Activated T-cell treated with anti-CD3 and anti-CD28 coated beads for 48 hours (primary cell): ENCODE measurements around the gene MN1.

Experiments used
- DNase-seq: peaks from one replicate; pipeline ENCODE4 v3.0.0-alpha.2; 2020; ENCODE audit warnings: low read depth

The MN1 gene

DNA sequence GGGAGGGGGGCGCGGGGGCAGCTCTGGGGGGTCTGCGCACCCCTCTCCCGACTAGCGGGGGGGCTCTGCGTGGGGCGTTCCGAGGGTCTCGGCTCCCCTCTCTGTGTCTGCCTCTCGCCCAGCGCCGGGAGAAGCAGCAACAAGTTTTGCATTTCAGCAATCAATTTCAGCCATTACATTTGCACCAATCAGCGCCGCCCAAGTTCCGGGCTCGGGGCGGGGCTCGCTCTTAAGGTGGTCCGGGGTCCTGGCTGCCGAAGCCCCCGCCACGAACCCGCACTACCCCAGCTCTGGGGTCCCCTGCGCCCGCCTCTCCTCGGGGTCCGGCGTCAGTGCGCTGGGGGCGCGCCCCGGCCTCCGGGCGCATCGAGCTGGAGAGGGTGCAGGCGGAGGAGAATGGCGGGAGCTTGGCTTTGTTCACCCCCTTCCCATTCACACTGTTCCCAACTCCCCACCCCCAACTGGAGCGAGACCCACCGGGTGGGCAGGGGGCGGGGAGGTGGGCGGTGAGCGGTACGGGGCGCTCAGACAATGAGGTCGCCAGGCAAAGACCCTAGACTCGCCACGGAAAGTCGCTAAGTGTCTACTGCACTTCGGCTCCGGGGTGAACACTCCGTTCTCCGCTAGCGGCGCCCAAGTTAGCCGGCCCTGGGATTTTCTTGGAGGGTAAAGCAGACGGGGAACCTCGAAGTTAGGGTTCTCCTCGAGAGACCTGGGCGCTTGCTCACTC lies at the start of gene MN1:
Gene MN1 (minus strand): TSS at position 141 of the 730 bp plus-strand sequence. CDS start 1,213 bp downstream, outside the sequence.
- peak; percentile 11 for DNase-seq

DNA sequence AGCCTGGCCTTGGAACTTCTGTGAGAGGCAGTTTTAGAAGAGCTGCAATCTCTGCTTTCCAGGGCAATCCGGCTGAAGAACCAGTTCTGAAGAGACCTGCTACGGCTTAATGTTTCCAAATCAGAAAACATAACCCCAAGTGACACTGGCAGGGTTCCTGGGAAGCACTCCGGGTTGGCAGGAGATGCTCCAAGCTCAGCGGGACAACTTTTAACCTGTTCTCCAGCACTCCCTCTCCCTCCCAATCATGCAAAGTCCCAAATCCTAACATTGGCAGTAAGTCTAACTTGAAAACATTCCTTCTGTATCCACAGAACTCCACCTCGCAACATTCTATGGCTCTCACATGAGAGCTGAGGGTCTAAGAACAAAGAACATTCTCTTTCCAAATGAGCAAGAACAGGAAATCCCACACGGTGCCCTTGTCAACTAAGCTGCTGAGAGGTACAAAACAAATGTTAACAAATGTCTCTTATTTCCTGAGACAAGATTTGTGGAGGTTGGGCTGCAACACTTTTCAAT lies 48.5 kb upstream of the MN1 start:
- no peak for DNase-seq

DNA sequence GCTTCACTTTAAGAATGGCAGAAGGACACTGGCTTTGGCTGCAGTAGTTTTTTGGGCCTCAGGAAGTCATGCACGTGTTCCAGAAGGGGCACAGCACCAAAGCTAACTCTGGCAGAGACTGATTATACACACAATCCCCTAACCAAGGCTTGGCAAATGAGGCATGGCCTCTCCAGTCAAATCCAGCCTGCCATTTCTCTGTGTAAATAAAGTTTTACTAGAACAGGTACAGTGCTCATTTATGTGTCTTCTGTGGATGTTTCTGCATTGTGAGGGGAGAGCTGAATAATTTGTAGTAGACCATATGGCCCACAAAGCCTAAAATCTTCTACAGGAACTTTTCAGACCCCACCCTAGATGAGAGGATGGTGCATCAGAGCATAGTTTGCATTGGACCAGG lies 46.4 kb upstream of the MN1 start:
- DNase-seq: no peak

DNA sequence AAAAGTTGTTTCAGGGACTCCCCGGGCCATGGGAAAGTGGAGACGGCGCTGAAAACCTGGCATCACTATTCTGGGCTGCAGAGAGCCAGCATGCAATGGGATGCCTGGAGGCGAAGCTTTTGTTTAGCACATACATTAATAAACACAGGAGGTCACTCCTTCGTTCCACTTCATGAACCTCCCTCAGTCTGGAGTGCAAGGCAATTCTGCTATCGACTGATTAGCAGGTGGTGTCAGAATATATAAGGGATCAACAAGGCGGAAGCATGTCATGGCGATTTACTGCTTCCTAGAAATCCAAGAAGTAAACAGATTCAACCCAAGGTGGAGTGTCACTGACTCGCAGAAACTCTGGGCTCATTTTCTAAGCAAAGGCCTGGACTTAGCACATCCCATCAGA lies 45.4 kb upstream of the MN1 start:
- no peak for DNase-seq

DNA sequence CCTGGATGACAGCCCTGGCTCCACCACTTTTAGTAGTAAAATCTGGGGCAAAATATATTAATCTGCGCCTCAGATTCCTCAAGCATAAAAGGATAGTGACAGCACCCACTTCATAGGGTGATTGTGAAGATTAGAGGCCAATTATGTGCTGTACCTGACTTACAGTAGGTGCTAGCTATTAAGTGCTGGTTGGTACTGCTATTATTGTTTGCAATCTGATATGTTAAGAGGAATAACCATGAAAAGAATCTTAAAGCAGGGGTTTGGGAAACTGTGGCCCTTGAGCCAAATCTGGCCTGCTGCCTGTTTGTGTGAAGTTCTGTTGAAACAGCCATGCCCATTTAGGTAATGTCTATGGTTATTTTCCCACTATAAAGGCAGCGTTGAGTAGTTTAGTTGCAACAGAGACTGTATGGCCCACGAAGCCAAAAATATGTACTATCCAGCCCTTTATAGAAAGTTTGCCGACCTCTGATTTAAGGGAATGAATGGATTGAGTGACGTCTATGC lies 44.7 kb upstream of the MN1 start:
- DNase-seq: no peak

DNA sequence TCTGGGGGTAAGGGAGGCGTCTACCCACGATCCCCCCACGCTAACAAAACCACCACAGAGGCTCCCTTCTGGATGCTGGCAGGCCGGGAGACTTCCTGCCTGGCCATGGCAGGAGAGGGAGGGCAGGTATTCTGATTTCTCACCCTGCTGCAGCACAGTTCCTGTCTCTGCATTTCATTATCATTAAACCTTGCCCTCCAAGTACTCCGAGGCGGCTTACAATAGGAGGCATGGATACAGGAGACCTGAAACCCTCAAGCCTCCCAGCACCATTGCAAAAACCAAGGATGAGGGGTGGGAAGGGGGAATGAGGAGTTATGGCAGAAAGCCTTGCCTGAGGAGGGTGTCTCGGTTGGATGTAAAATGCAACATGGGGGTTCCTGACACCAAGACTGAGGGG lies 44.1 kb upstream of the MN1 start:
- DNase-seq: no peak

DNA sequence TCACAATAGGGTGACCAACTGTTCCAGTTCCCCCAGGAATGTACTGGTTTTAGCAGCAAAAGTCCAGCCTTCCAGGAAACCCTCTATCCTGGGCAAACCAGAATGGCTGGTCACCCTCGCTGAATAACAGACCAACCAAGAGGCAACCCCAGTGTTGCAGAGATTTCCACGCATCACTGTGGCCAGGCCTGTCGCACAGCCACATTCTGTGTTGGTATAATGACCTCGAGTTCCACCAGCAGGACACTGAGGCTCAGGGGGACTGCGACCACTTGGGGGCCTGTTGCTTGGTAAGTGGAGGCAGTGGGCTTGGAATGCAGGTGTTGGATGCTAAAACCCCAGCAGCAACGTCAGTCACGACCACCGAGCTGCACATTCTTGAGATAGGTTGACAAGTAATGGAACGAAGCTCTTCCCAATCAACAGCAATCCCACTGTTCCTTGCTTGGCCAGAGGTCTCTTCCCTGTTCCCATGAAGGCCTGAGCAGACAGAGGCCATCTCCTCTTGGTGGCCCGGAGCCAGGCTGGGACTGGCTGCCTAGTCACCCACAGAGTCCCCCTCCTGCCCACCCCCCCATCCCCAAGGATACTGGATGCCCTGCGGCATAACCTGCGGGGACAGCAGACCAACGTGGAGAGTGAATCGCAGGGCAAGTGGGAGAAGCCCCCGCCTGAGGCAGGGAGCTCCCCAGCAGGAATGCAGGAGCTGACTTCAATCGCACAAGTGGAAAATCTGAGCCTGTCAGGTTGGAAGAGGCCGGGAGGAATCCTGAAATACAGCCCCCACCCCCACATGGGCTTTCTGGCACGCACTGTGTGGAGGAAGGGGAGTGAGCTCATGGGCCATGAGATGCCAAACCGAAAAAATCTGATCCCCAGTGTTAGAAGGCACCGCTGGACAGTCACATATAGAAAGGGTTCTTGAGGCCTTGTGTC lies 43.4 kb upstream of the MN1 start:
- no peak for DNase-seq

DNA sequence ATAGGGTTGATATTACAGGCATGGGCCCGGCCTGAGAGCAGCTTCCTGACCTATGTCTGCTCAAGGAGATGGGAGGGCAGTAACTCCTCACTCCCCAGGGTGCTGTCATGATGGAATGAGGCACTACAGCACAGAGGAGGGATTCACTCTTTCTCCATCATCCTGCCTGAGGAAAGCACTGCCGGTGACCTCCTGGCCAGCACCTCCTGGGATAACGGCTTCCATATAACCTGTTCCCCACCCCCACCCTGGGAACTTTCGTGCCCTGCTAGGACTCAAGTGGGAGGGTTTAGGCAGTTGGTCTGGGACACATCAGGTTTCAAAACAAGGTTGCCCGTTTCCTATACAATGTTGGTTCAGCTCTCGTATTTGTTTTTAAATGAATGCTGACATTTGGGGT lies 42.7 kb upstream of the MN1 start:
- no peak for DNase-seq

DNA sequence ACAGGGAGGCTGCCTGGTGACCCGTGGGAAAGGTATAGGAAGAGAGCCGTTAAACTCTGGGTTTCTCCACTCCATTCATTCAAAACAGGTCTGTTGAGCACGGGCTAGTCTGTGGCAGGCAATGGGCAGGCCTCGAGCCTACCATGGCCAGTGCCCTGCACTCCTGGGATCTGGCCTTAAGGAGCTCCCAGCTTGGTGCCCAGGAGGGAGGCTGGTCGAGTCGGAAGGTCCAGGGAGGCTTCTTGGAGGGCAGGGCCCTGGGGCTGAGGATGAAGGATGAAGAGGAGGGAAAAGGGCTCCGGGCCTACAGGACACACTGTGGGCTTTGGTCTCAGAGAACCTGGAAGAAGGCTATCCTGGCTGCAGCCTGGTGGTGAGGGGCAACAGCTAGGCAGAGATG lies 41.9 kb upstream of the MN1 start:
- no peak for DNase-seq

DNA sequence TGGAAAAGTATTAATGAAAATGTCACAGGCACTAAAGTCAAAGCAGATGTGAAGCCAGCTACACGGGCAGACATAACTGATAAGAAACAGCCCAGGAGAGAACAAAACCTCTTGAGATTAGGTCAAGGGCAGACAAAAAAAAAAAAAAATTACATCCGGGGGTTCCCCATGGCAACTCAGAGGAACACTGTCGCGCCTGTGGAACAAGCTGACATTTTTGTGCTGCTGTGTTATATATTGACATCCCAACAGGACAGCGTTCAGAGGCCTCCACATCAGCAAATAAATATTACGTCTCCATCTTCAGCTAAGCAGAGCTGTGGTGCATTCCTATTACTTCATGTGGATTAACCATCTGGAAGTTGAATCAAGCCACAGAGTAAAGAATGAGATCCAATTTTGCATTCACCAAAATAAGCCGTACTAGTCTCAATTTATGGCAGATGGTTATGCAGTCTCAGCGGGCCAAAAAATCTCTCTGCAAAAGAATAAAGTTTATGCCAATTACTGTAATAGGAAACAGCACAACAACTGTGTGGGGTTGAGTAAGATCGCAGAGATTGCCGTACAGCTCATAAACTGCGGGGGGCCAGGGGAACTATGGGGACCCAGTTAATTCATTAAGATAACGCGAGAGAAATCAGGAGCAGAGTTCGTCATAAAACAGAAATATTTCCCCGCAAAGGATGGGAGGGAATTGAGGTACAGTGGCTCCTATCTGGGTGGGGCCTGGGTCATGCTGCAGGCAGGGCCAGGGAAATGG lies 41.3 kb upstream of the MN1 start:
- DNase-seq: no peak

DNA sequence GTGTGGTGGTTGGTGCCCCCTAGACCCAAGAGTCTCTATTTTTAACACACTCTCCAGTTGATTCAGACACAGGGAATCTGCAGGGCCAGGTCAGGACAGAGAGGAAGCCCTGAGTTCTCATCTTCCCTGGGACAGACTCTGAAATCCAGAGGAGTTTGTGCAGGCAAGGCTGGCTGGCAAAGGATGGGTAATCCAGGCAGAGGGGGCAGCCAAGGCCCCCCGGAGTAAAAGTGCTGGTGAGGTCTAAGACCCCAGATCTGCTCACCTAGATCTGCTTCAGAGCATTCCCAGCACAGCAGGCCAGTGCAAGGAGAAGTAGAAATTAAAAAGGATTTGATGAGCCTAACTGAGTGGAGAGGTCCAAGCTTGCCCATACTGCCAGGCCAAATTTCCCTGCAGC lies 40.6 kb upstream of the MN1 start:
- no peak for DNase-seq

DNA sequence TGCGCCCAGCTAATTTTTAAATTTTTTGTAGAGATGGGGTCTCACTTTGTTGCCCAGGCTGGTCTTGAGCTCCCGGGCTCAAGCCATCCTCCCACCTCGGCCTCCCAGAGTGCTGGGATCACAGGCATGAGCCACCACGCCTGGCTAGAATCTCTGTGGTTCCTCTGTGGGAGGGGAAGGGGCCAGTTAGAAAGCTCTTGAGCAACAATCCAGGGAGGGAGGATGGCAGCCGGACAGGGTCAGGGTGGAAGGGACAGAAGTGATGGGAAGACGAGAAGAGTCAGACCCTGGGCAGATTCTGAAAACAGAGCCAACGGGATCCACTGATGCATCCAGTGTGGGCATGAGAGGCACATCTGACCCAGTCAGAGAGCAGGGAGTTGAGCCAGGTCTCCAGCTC lies 38.9 kb upstream of the MN1 start:
- no peak for DNase-seq

DNA sequence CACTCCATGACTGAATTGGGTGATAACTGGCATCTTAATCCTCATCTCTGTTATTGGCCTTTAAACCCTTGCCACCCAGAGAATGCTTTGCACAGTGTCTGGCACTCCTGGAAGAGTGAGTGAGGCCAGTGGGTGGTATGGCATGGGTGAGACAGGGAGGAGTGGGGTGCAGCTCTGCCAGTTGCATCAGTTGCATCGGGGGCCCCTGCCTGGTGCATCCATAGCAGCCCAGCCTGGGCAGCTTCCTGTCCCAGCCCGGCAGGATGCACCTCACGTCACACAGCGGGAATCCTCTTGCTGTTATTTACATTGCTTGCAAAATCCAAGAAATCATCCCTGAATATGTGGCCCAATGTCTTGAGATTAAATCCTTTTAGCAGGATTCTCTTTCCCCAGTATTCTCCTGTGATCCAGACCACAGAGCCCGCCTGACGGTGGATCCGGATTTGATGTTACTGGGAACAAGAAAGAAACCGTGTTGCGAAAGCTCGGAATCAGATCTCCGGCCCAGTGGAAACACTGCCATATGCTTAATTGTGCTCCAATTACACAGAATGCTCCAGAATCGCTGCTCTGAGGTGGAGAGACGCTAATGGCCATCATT lies 37.6 kb upstream of the MN1 start:
- DNase-seq: no peak

DNA sequence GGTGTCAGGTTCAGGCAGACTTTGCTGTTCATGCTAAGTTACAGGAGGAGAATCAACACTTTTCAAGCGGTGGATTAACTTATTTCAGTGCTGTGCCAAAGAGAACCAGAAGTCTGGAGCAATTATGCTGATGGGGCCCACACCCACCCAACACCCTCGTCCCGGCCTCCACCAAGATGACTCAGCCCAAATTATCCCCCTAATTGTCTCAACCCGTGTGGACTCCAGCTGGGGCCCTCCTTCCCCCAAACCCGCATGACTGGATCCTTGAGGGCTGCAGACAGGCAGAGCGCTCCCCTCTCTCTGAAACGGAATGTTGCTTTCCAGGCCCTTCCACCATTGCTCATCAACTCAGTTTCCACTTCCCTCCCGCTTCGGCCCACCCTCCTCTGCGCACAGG lies 34.6 kb upstream of the MN1 start:
- no peak for DNase-seq

DNA sequence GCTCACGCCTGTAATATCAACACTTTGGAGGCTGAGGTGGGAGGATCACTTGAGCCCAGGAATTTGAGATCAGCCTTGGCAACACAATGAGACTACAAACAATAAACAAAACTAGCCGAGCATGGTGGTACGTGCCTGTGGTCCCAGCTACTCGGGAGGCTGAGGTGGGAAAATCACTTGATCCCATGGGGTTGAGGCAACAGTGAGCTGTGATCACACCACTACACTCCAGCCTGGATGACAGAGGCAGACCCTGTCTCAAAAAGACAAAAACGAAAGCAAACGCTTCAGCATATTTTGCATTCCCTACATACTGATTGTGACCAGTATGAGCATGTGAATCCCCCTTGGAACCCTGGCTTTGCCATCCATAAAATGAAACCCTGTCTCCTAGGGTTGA lies 33.9 kb upstream of the MN1 start:
- no peak for DNase-seq

DNA sequence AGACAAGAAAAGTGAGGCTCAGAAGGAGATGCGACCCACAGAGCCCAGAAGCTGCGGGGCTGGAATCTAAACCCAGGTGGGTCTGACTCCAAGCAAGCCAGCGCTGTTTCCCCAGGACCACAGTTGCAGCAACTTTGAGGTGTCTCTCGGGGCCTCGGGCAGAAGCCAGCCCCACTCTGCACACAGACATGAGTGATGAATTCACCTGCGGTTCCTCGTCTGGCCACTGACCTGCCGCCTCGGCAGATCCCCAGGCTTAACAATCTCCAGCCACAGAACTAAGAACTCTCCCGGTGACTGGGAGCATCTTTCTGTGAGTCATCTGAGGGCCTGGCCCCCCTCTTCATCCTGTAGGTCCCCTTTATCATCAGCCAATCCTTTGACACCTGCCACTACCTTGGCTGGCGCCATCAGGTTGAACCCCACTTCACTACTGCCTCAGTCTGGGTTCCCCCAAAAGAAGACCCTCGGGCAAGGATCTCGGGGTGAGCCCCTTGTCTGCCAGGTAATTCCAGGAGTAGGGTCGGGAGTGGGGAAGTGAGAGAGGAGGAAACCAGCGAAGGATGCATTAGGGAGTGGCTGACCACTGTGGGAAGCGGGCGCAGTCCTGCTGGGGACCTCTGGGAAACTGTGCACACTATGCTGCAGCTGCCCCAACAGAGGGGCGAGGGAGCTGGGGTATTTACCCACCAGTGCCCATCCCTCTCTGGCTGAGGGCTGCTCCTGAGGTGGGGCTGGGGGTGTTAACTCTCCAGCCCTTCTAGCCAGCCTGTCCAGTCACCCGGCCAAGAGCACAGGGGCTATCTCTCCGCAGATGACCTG lies 33.0 kb upstream of the MN1 start:
- no peak for DNase-seq

DNA sequence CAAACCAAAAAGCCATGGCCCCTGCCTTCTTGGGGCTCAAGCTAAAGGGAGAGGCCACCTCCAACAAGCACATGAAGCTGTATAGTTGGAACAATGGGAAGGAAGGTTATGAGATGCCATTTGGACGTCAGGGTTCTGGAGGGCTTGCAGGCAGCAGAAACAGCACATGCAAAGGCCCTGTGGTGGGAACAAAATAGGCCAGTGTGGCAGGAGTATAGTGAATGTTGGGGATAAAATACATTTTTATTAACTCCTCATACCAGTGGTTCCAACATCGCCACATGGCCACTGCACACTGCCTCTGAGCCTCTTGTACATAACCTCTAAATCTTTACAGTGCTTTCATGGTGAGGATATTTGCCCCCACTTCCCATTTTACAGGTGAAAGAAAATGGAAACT lies 32.2 kb upstream of the MN1 start:
- DNase-seq: no peak

DNA sequence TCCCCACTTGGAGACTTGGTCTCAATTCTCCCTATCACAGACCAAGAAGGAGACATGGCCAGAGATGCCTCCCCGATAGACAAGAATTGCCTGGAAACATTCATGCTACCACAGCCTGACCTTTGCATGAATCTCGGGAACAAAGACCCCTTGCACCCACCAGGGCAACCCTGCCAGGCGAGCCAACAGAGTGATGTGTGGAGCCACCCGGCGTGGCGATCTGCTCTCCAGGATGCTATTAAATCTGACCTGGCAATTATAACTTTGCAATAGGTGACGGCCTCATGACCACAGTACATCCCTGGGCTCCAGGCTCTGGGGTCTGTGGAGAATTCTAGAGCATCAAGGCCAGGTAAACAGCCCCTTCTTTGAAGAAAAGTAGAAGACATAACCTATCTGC lies 31.1 kb upstream of the MN1 start:
- no peak for DNase-seq

DNA sequence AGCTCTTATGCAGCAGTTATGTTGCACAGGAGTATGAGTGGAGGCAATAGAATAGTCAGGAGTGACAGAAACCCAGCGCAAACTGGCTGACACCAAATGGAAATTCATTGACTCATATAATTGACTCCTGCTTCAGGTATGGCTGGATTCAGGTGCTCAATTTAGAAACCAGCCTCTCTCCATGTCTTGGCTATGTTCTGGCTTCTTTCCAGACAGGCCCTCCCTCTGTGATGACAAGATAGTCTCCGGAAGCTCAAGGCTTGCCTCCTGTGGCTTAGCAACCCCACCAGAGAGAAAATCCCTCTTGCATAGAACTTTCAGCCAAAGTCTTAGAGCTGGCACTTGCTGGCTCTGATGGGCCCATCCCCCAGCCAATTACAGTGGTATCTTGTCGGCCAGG lies 28.1 kb upstream of the MN1 start:
- no peak for DNase-seq

DNA sequence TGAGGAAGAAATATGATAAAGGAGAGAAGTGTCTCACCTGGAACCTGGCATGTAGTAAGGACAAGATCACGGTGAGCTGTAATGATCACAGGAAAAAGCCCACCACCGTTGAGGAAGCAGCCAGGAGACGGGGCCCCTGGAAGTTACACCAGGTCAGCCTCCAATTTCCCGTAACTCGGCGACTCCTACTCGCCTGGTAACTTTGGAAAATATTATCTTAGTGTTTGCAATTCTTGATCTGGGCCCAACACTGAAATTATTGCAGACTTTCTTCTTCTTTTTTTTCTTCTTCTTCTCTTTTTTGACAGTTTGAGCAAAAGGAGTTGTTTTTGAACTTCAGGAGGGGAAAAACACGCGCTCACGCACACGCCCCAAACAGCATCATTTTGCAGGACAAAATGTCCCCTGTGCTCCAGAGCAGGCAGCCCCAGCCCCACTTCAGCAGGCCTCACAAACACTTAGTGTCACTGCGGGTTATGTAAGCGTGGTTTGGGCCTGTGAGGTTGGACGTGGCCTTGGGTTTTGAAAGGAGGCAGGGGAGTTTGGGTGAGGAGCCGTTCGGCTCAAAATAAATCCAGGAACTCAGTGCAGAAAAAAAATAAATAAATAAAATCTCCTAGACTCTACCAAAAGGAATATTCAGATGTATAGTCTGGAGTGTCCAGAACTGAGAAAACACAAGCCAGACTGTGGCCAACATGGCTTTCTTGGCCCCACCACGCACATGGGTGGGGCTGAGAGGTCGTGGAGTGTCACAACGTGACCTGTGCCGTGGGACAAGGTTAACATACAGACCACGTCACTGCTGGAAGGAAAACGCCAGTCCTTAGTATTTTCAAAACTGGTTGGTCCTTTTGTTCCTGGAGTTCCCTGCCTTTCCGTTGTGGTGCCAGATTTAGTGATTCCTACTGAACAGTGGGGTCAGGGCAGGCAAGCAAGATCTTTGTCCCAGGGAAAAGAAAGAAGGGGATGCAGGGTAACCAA lies 26.3 kb upstream of the MN1 start:
- DNase-seq: no peak
